PC-9 (cell line): ENCODE results near the gene HCRT.

ENCODE experiments used
- CTCF ChIP-seq: fragments of 200-600 bp; sonication (generic); conservative IDR thresholded peaks from 2 replicates; pipeline ENCODE4 v1.6.1; 2017; ENCODE audit warnings: mixed run types, antibody characterized with exemption, mild to moderate bottlenecking, moderate library complexity
- EZH2 ChIP-seq: fragments of 200-600 bp; sonication (generic); IDR thresholded peaks from 2 replicates; pipeline ENCODE4 v1.8.0; 2017; ENCODE audit warnings: antibody characterized with exemption, low read depth

- TF ChIP-seq CTCF (no peak), EZH2 (no peak)
These were observed 5.4 kb upstream of the HCRT start for GRCh38 chr17:42190491-42191274.
